Upper lobe of left lung (tissue), 6 donors: Measurements from ENCODE around the gene METAP1. TPM values are rescaled to one million over a fixed set of nuclear protein-coding genes. Genes with fewer than 3 reads are reported as not detected.
A peak's percentile ranks its signal among the peaks of the same experiment; 100 is the strongest.

Experiments used
- ATAC-seq, 2 donors: fragments of 200-7000 bp; cut with Tn5 transposase; one replicate each; pipeline ENCODE4 v1.9.1; 2022; ENCODE audit warnings: mild to moderate bottlenecking in 2 of 2, moderate library complexity in 2 of 2; ENCODE audit not compliant: low FRiP score in 2 of 2
- DNase-seq, 2 donors: peaks; one replicate each; pipeline ENCODE4 v3.0.0-alpha.2; 2019 to 2020
- H3K27ac ChIP-seq, 4 donors: fragments of 200-600 bp; sonication (generic); one replicate each; pipeline ENCODE4 v1.5.1; 2016 to 2019
- H3K27me3 ChIP-seq, 4 donors: fragments of 200-600 bp; sonication (generic); one replicate each; pipeline ENCODE4 v1.5.1; 2017 to 2019
- H3K36me3 ChIP-seq, 4 donors: fragments of 200-600 bp; sonication (generic); one replicate each; pipeline ENCODE4 v1.5.1; 2016 to 2019
- H3K4me1 ChIP-seq, 4 donors: fragments of 200-600 bp; sonication (generic); one replicate each; pipeline ENCODE4 v1.5.1; 2018 to 2019
- H3K4me3 ChIP-seq, 4 donors: fragments of 200-600 bp; sonication (generic); one replicate each; pipeline ENCODE4 v1.5.1; 2017 to 2019; ENCODE audit warnings: mild to moderate bottlenecking in 2 of 4, moderate library complexity in 1 of 4
- H3K9me3 ChIP-seq, 4 donors: fragments of 200-600 bp; sonication (generic); one replicate each; pipeline ENCODE4 v1.5.1; 2018 to 2019
- EP300 ChIP-seq, 4 donors: sonication (generic); formaldehyde crosslinking; IDR thresholded peaks; one replicate each; pipeline ENCODE4 v1.5.1; 2017; ENCODE audit warnings: antibody characterized with exemption in 4 of 4, control low read depth in 2 of 4
- POLR2A ChIP-seq, 4 donors: fragments of 450-650 bp; IDR thresholded peaks; one replicate each; pipeline ENCODE4 v1.5.1; 2016 to 2017; ENCODE audit warnings: antibody characterized with exemption in 4 of 4, mild to moderate bottlenecking in 2 of 4
- POLR2AphosphoS5 ChIP-seq, 2 donors: sonication (generic); formaldehyde crosslinking; IDR thresholded peaks; one replicate each; pipeline ENCODE4 v1.5.1; 2017; ENCODE audit warnings: antibody characterized with exemption in 2 of 2
- WGBS, 2 donors: methylation state at CpG; one replicate each; pipeline ENCODE4 v1.1.5; 2017 to 2018; 5-methylcytosine and 5-hydroxymethylcytosine counted together
- total RNA-seq, 6 donors: library from RNA; depleted of rRNA in 4 of 6; stranded (reverse); fragments of >200 nt in 4 of 6; gene quantifications; one replicate each; pipeline versions ENCODE4 v1.1.0 to v1.2.1, GENCODE V29; 2016 to 2021
- TF ChIP-seq, protein P1 (sequence below), 6 experiments: fragments of 450-650 bp in 4 of 6; fragments of 200-600 bp in 2 of 6; sonication (generic) in 2 of 6; IDR thresholded peaks; one replicate each; pipeline ENCODE4 v1.5.1; 2016 to 2019; ENCODE audit warnings: antibody characterized with exemption in 6 of 6
- donor health status: DM: no; HTN: no; CAD: no; lungs with moderate emphysema.
- donor health status: DM: no; HTN: yes; CAD: no; lungs with severe emphysema.

Gene METAP1
- total RNA-seq, result 10 to 100 TPM; 16.8 to 46.1 (median 32.0) TPM

DNA sequence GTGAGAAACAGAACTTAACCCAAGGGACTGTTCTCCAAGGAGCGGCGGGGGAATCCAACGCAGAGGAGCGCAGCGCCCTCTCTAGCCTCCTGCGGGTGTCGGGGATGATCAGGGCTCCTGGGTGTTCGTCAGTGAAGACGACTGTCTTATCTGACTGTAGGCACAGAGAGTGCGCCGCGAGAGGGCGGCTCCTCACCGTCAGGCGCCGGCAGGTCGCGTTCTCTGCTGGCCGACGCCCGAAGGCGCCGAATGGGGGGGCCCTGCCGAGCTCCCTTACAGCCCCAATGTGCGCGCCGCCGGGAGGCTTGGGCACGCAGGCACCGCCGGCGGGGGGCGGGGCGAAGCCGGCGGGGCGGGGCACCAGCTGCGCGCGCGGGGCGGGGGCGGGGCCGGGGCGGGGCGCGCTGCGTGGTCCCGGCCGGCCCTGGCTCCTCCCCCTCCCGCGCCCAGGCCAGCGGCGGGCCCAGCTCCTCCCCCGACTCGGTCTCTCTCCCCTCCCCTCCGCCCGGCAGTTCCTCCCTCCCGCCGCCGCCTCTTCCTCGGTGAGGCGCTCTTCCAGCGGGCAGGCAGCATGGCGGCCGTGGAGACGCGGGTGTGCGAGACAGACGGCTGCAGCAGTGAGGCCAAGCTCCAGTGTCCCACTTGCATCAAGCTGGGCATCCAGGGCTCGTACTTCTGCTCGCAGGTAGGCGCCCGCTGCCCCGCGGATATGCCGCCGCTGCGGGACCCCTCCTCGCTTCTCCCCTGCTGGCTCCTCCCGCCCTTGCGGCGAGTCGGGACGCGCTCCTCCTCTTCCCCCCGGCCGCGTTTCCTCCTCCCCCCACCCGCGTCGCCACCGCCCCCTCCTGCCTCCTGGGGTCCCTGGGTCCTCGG is at the start of gene METAP1:
Gene METAP1 (plus strand): TSS at position 539 of the 873 bp plus-strand sequence. CDS start 33 bp downstream, at position 572.
- DNase-seq, result peak; percentile 97
- Histone ChIP-seq H3K9me3 (no peaks in the 10 kb centered on the region), H3K4me1 (peaks cover 9 to 14% (median 12%) of the 10 kb centered on the region in 4 donors), H3K27ac (peak within 1 kb of the TSS; percentile 87 to 91 (median 89)), H3K36me3 (no peaks in the 10 kb centered on the region), H3K4me3 (peak within 1 kb of the TSS; percentile 87 to 100 (median 97)), H3K27me3 (no peaks in the 10 kb centered on the region)
- TF ChIP-seq POLR2AphosphoS5 (IDR thresholded peaks at IDR 0.05), result peak; percentile 56 to 75
- TF ChIP-seq, protein P1, sequence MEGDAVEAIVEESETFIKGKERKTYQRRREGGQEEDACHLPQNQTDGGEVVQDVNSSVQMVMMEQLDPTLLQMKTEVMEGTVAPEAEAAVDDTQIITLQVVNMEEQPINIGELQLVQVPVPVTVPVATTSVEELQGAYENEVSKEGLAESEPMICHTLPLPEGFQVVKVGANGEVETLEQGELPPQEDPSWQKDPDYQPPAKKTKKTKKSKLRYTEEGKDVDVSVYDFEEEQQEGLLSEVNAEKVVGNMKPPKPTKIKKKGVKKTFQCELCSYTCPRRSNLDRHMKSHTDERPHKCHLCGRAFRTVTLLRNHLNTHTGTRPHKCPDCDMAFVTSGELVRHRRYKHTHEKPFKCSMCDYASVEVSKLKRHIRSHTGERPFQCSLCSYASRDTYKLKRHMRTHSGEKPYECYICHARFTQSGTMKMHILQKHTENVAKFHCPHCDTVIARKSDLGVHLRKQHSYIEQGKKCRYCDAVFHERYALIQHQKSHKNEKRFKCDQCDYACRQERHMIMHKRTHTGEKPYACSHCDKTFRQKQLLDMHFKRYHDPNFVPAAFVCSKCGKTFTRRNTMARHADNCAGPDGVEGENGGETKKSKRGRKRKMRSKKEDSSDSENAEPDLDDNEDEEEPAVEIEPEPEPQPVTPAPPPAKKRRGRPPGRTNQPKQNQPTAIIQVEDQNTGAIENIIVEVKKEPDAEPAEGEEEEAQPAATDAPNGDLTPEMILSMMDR (IDR thresholded peaks at IDR 0.05), result peak; percentile 35 to 84 (median 58)
- no peak for TF ChIP-seq EP300 (IDR thresholded peaks at IDR 0.05)
- TF ChIP-seq POLR2A (IDR thresholded peaks at IDR 0.05), result peak in 2 of 4 donors; percentile 61 to 78
- WGBS, 2 donors, result 0% methylated on average over 19 of the region's 94 CpGs; no CpG with 5 or more reads in 1 of the 2 donors
- peak; percentile 97 to 98 for ATAC-seq

DNA sequence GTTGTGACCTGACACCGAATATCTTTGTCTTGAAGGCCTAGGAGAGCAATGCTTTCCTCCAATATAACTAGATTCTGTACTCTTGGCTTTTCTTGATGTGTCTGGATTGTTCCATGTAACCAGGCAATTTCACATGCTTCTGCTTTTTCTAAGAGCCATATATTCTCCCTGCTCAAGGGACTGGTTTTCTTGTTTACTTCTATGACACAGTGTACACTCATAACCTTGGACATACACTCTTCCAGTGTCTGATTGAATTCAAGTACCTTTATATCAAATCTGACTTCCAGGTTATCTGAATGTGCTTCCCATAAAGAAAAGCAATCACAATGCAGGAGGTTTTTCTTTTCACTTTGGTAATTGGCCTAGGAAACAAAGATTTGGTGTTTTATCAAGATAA is 49.2 kb upstream of the METAP1 start:
- Histone ChIP-seq H3K27me3 (no peaks in the 10 kb centered on the region), H3K4me1 (no peaks in the 10 kb centered on the region), H3K4me3 (no peak overlapping the region), H3K36me3 (no peaks in the 10 kb centered on the region), H3K9me3 (no peaks in the 10 kb centered on the region), H3K27ac (no peak overlapping the region)
- TF ChIP-seq POLR2A (IDR thresholded peaks at IDR 0.05), result no peak
- TF ChIP-seq POLR2AphosphoS5 (IDR thresholded peaks at IDR 0.05), result no peak
- TF ChIP-seq EP300 (IDR thresholded peaks at IDR 0.05), result no peak
- TF ChIP-seq, protein P1 (IDR thresholded peaks at IDR 0.05), result no peak
- no peak for ATAC-seq
- WGBS, 2 donors, result 83 to 90% methylated on average over 1 of the region's 1 CpG
- no peak for DNase-seq

DNA sequence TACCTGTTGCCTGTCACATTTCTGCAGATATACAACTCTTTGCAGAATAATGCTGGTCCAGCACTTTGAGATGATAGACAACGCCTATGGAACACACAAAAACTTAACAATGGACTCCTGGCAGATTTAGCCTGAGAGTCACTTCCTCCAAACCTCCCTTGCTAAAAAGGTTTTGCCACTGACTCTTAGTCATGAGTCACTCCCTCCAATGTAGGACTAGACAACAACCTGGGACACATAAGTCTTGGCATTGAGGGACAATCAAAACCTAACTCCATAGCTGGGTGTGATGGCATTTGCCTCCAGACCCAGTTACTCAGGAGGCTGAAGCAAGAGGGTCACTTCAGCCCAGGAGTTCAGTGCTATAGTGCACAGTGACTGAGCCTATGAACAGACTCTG is 44.6 kb upstream of the METAP1 start:
- TF ChIP-seq EP300 (IDR thresholded peaks at IDR 0.05), result no peak
- no peak for TF ChIP-seq POLR2AphosphoS5 (IDR thresholded peaks at IDR 0.05)
- TF ChIP-seq POLR2A (IDR thresholded peaks at IDR 0.05), result no peak
- TF ChIP-seq, protein P1 (IDR thresholded peaks at IDR 0.05), result no peak
- Histone ChIP-seq H3K27ac (no peak overlapping the region), H3K4me3 (no peak overlapping the region), H3K9me3 (no peaks in the 10 kb centered on the region), H3K36me3 (no peaks in the 10 kb centered on the region), H3K4me1 (no peaks in the 10 kb centered on the region), H3K27me3 (no peaks in the 10 kb centered on the region)
- no peak for ATAC-seq
- no peak for DNase-seq
- WGBS, 2 donors, result 78 to 91% methylated on average over 1 of the region's 1 CpG

DNA sequence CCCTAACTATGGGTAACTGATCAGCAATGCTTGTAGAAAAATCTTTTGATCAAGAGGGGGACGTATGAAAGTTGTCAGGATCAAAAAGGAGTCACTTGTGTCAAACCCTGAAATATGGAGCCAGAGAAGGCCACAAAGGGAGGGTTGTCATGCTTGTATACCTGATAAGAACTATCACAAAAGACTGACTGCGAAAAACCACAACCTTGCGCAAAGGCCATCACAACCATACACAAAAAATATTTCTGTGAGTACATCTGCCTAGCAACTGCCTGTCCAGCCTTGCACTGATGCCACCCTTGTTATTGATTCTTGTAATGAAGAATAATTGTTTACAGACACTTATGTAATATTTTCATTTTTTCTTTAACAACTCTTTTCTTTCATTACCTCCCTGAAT is 43.8 kb upstream of the METAP1 start:
- H3K36me3 ChIP-seq, result no peaks in the 10 kb centered on the region
- WGBS, 2 donors, result 83 to 93% methylated on average over 3 of the region's 3 CpGs
- H3K27me3 ChIP-seq, result no peaks in the 10 kb centered on the region
- no peak overlapping the region for H3K4me3 ChIP-seq
- no peak for TF ChIP-seq POLR2AphosphoS5 (IDR thresholded peaks at IDR 0.05)
- TF ChIP-seq POLR2A (IDR thresholded peaks at IDR 0.05), result no peak
- TF ChIP-seq EP300 (IDR thresholded peaks at IDR 0.05), result no peak
- TF ChIP-seq, protein P1 (IDR thresholded peaks at IDR 0.05), result no peak
- DNase-seq (no peak), ATAC-seq (no peak)
- H3K4me1 ChIP-seq, result no peaks in the 10 kb centered on the region
- H3K27ac ChIP-seq, result no peak overlapping the region
- no peaks in the 10 kb centered on the region for H3K9me3 ChIP-seq
